Measurements from ENCODE around the gene CACNA1B.
"Not testable (repeated sequence)": the region's sequence is repeated elsewhere in the genome, so short reads cannot be mapped to it uniquely, and the experiment has no call there.

CACNA1B gene

DNA sequence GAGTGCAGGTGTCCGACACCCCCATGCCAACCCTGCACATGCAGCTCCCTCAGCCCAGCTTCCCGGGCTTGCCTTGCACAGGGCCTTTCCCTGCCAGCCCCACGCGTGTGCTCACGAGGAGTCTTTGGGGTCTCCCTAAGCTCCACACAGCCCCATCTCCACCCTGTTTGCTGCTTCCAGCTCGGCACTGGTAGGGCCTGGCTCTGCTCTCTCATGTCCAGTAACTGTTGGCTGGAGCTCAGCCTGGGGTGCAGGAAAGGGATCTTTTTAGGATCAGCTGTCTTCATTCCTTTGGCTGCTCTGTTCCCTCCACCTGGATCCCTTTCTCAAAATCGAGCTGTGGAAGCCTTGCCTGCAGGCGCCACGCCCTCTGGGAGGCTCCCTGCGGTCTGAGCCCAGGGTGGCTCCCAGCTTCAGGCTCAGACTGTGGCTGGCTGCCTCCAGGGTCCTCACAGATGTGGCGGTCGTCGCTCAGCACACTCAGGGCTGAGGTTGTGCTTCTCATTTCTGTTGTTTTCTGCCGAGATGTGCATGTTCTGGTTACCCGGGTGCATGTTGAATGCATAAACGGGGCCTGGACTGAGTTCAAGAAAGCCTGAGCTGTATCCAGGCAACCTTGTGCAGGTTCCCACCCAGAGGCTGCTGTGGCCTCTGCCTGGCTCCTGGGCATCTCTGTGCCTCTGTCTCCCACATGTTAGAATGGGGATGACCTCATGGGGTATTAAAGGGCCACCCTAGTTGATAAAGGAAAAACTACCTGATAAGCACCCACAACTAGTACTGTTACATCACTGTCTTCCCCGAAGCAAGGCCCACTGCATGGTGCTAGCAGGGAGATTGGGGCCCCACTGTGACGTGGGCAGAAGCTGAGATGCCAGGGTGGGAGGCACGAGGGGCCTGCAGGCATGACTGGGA, 4.3 kb downstream of the CACNA1B start:
- no peak for DNase-seq (ENCODE audit: low read depth)
- no peak overlapping the region for H3K4me3 ChIP-seq (ENCODE audit: low read depth, low read length)
- TF ChIP-seq, protein P1, sequence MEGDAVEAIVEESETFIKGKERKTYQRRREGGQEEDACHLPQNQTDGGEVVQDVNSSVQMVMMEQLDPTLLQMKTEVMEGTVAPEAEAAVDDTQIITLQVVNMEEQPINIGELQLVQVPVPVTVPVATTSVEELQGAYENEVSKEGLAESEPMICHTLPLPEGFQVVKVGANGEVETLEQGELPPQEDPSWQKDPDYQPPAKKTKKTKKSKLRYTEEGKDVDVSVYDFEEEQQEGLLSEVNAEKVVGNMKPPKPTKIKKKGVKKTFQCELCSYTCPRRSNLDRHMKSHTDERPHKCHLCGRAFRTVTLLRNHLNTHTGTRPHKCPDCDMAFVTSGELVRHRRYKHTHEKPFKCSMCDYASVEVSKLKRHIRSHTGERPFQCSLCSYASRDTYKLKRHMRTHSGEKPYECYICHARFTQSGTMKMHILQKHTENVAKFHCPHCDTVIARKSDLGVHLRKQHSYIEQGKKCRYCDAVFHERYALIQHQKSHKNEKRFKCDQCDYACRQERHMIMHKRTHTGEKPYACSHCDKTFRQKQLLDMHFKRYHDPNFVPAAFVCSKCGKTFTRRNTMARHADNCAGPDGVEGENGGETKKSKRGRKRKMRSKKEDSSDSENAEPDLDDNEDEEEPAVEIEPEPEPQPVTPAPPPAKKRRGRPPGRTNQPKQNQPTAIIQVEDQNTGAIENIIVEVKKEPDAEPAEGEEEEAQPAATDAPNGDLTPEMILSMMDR (conservative IDR thresholded peaks at IDR 0.05; ENCODE audit: low read depth, low read length) = no peak

DNA sequence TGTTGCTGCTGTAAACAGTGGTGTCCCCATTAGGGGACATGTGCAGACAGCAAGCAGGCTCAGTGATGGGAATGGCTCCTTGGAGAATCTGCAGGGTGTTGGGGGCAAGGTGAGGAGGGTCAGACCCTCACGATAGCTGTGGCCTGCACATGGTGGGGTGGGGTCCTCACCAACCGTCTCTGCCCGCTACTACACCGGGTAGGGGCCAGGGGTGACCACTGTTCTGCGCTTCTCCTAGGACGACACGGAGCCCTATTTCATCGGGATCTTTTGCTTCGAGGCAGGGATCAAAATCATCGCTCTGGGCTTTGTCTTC, 4.9 kb downstream of the CACNA1B start:
- no peak overlapping the region for H3K4me3 ChIP-seq (ENCODE audit: low read depth, low read length)
- TF ChIP-seq, protein P1 (conservative IDR thresholded peaks at IDR 0.05; ENCODE audit: low read depth, low read length) = no peak
- DNase-seq (ENCODE audit: low read depth) = no peak

- DNase-seq (ENCODE audit: low read depth); H3K4me3 ChIP-seq (ENCODE audit: low read depth, low read length): not testable (repeated sequence)
Measured at GRCh38 chr9:137883977-137884376, 6.4 kb downstream of the CACNA1B start.

DNA sequence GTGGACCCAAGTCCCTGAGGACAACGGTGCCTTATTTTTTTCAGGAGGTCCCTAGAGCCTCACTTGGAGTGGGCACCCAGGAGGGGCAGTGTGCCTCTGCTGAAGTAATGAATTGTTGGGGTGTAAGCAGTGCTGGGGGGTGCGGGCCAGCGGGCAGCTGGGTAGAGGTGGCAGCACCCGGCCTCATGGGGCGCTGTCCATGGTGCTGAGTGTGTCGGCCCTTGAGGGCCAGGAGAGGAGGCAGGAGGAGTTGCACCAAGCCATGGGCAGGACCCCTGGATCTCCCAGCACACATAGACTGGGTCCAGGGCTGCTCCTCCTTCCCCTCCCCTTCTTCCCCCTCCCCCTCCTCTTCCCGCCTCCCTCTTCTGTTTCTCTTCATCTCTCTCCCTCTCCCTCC, 7.0 kb downstream of the CACNA1B start:
- H3K4me3 ChIP-seq (ENCODE audit: low read depth, low read length); DNase-seq (ENCODE audit: low read depth): not testable (repeated sequence)

DNA sequence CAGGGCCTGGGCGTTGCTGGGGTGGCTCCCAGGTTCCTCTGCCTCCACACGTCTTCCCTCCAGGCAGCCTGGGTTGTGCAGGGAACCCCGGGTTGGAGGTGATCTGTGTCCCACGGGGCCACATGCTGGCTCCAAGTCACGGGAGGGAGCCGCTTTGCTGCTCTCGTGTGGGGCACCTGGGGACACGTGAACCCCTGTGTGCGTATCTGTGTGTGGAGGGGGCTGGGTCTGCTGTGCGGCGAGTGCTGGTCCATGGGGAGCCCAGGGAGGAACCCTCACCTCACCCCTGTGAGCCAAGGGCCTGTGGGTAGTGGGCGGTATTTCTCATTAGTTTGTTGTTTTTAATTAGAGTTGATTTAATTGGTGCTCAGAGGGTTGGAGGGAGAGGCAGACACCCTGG, 7.5 kb downstream of the CACNA1B start:
- DNase-seq (ENCODE audit: low read depth); H3K4me3 ChIP-seq (ENCODE audit: low read depth, low read length): not testable (repeated sequence)

- not testable (repeated sequence) for H3K4me3 ChIP-seq (ENCODE audit: low read depth, low read length); DNase-seq (ENCODE audit: low read depth)
Measured at GRCh38 chr9:137888621-137889020, 11.0 kb downstream of the CACNA1B start.

- H3K4me3 ChIP-seq (ENCODE audit: low read depth, low read length); DNase-seq (ENCODE audit: low read depth): not testable (repeated sequence)
Measured at GRCh38 chr9:137889966-137890365, 12.4 kb downstream of the CACNA1B start.

GRCh38 chr9:137890768-137891587, 13.4 kb downstream of the CACNA1B start:
- H3K4me3 ChIP-seq (ENCODE audit: low read depth, low read length); DNase-seq (ENCODE audit: low read depth): not testable (repeated sequence)

DNA sequence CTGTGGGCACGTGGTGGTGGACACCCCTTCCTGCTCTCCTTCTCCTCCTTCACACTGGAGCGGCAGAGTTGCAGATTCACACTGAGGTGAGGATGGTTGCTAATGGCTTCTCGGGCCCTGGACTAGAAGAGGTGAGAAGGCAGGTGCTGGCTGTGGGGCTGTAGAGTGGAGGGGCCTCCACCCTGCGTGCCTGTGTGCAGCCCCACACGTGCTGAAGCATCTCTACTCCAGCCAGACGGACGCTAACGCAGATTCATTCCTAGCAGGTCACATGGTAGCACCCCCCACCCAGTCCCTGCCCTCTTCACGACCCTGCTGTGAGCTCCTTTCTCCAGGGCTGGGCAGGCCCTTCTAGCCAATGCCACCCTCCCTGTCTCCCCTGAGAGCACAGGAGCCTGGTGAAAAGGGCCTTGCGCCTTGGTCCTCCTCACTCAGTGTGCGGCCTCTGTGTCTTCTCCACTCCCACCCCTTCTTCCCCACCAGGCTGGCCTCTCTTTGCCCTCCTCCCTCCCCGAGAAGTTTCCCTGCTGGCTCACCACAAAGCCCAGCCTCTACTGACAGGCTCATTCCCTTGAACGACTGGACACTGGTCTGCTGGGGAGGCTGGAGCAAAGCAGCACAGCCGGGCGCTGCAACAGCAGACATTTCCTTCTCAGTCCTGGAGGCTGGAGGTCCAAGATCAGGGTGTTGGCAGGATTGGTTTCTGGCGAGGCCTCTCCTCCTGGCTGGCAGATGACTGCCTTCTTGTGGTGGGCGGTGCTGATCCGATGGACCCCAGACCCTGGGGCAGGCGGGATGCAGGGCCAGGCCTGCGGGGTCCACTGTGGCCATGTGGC, 14.2 kb downstream of the CACNA1B start:
- no peak for DNase-seq (ENCODE audit: low read depth)
- H3K4me3 ChIP-seq (ENCODE audit: low read depth, low read length) = no peak overlapping the region
- TF ChIP-seq, protein P1 (conservative IDR thresholded peaks at IDR 0.05; ENCODE audit: low read depth, low read length) = no peak
